Neural cell (in vitro differentiated cells): ENCODE results near the gene ARID1B. TPM values are rescaled to one million over a fixed set of nuclear protein-coding genes. Genes with fewer than 3 reads are reported as not detected.

Experiments
- H2AFZ ChIP-seq: fragments of 200-600, 300-800 bp; sonication (generic), shearing (Covaris generic); 2 replicates; pipeline ENCODE4 v1.6.0; 2014; ENCODE audit warnings: low read depth, mild to moderate bottlenecking, antibody characterized with exemption, low read length, moderate library complexity
- H3F3A ChIP-seq: fragments of 200-600 bp; shearing (Covaris generic); 2 replicates; pipeline ENCODE4 v1.6.1; 2016; ENCODE audit warnings: mild to moderate bottlenecking, moderate library complexity, mixed read lengths, antibody characterized with exemption, low read length; ENCODE audit not compliant: insufficient read depth, poor library complexity, severe bottlenecking
- H3K27ac ChIP-seq: fragments of 200-600, 300-800 bp; sonication (generic), shearing (Covaris generic); 2 replicates; pipeline ENCODE4 v1.5.1; 2014; ENCODE audit warnings: mild to moderate bottlenecking, low read length, moderate library complexity
- H3K27me3 ChIP-seq: fragments of 300-800, 200-600 bp; sonication (generic), shearing (Covaris generic); 2 replicates; pipeline ENCODE4 v1.6.0; 2014; ENCODE audit warnings: mild to moderate bottlenecking, low read depth, low read length, moderate library complexity; ENCODE audit not compliant: insufficient read depth
- H3K36me3 ChIP-seq: fragments of 300-800, 200-600 bp; sonication (generic), shearing (Covaris generic); 2 replicates; pipeline ENCODE4 v1.5.1; 2014; ENCODE audit warnings: mild to moderate bottlenecking, antibody characterized with exemption, low read length, moderate library complexity; ENCODE audit not compliant: insufficient read depth
- H3K4me2 ChIP-seq: fragments of 300-800, 200-600 bp; sonication (generic), shearing (Covaris generic); 2 replicates; pipeline ENCODE4 v1.6.0; 2014; ENCODE audit warnings: mild to moderate bottlenecking, low read length
- H3K4me3 ChIP-seq: fragments of 300-800, 200-600 bp; sonication (generic), shearing (Covaris generic); 2 replicates; pipeline ENCODE4 v1.5.1; 2014; ENCODE audit warnings: mild to moderate bottlenecking, low read length, moderate library complexity
- H3K79me2 ChIP-seq: fragments of 200-600 bp; shearing (Covaris generic); replicated peaks from 2 replicates; pipeline ENCODE4 v1.6.0; 2014; ENCODE audit warnings: mild to moderate bottlenecking, low read length, moderate library complexity; ENCODE audit not compliant: insufficient read depth
- H3K9ac ChIP-seq: fragments of 300-800, 200-600 bp; sonication (generic), shearing (Covaris generic); 2 replicates; pipeline ENCODE4 v1.6.1; 2016; ENCODE audit warnings: mild to moderate bottlenecking, low read length, mixed read lengths
- H3K9me2 ChIP-seq: fragments of 200-600 bp; shearing (Covaris generic); 2 replicates; pipeline ENCODE4 v1.6.1; 2016; ENCODE audit warnings: mild to moderate bottlenecking, low read length, mixed read lengths; ENCODE audit not compliant: insufficient read depth
- H3K9me3 ChIP-seq: fragments of 200-600, 300-800 bp; sonication (generic), shearing (Covaris generic); 2 replicates; pipeline ENCODE4 v1.6.1; 2016; ENCODE audit warnings: mild to moderate bottlenecking, mixed run types, low read length, moderate library complexity, mixed read lengths
- H4K20me1 ChIP-seq: fragments of 200-600 bp; shearing (Covaris generic); 2 replicates; pipeline ENCODE4 v1.6.1; 2016; ENCODE audit warnings: mild to moderate bottlenecking, mixed run types; ENCODE audit not compliant: insufficient read depth
- EP300 ChIP-seq: fragments of 450-650 bp; conservative IDR thresholded peaks from 2 replicates; pipeline ENCODE4 v1.6.1; 2014; ENCODE audit warnings: antibody characterized with exemption, mild to moderate bottlenecking, moderate library complexity; ENCODE audit not compliant: poor library complexity, severe bottlenecking
- EZH2 ChIP-seq: fragments of 200-600, 300-800 bp; shearing (Covaris generic), sonication (generic); IDR thresholded peaks from 2 replicates; pipeline ENCODE4 v1.6.1; 2014; ENCODE audit warnings: antibody characterized with exemption, low read length, borderline replicate concordance, mild to moderate bottlenecking; ENCODE audit not compliant: insufficient read depth, poor library complexity, severe bottlenecking
- MXI1 ChIP-seq: fragments of 450-650 bp; conservative IDR thresholded peaks from 2 replicates; pipeline ENCODE4 v1.6.1; 2014; ENCODE audit warnings: antibody characterized with exemption, mild to moderate bottlenecking; ENCODE audit not compliant: poor library complexity, severe bottlenecking
- POLR2AphosphoS5 ChIP-seq: IDR thresholded peaks from 2 replicates; pipeline ENCODE4 v1.6.1; 2012
- RAD21 ChIP-seq: fragments of 450-650 bp; conservative IDR thresholded peaks from 2 replicates; pipeline ENCODE4 v1.6.1; 2014; ENCODE audit warnings: antibody characterized with exemption, mild to moderate bottlenecking, moderate library complexity
- SMC3 ChIP-seq: fragments of 450-650 bp; conservative IDR thresholded peaks from 2 replicates; pipeline ENCODE4 v1.6.1; 2014; ENCODE audit warnings: antibody characterized with exemption, mild to moderate bottlenecking, moderate library complexity; ENCODE audit not compliant: poor library complexity
- TAF1 ChIP-seq: IDR thresholded peaks from 2 replicates; pipeline ENCODE4 v1.6.1; 2012; ENCODE audit warnings: low read depth
- polyA plus RNA-seq: library from polyadenylated mRNA; depleted of rRNA; stranded (reverse); fragments of >200 nt; gene quantifications from 2 replicates; pipeline ENCODE4 v1.2.3, GENCODE V29; 2014
- TF ChIP-seq, protein P1 (sequence below): fragments of 450-650 bp; IDR thresholded peaks from 2 replicates; pipeline ENCODE4 v1.5.1; 2014; ENCODE audit warnings: antibody characterized with exemption, mild to moderate bottlenecking, moderate library complexity; ENCODE audit not compliant: poor library complexity, severe bottlenecking

The ARID1B gene
- polyA plus RNA-seq, 1 donor from 2014 or later, result 35.0 TPM

DNA sequence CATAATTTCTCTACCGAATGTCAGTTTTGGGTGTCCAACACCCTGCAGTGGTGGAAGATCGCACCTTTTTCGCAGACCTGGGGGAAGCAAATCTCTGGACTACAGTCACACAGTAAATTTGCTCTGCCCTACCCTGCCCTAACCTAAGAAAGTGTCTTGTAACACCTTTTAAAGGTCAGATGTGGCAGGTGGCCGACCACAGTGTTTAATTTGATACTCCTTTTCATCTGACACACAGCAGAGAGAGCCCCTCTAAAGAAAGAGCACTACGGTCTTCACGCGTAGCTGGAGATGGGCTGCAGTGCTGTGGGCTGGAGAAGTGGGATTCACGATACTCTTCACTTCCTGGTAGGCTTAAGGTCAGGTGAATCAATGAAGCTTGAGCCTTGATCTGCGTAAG lies 436.2 kb downstream of the ARID1B start:
- no peak overlapping the region for H2AFZ ChIP-seq
- H3K36me3 ChIP-seq, result no peaks in the 10 kb centered on the region
- H3F3A ChIP-seq, result peaks cover 12% of the 10 kb centered on the region
- H3K4me2 ChIP-seq, result no peak overlapping the region
- H3K9me3 ChIP-seq, result no peaks in the 10 kb centered on the region
- no peak overlapping the region for H3K27ac ChIP-seq
- no peaks in the 10 kb centered on the region for H3K79me2 ChIP-seq
- H3K9ac ChIP-seq, result no peak overlapping the region
- H4K20me1 ChIP-seq, result no peaks in the 10 kb centered on the region
- H3K4me3 ChIP-seq, result no peak overlapping the region
- no peaks in the 10 kb centered on the region for H3K27me3 ChIP-seq
- no peaks in the 10 kb centered on the region for H3K9me2 ChIP-seq
- no peak for TF ChIP-seq MXI1

DNA sequence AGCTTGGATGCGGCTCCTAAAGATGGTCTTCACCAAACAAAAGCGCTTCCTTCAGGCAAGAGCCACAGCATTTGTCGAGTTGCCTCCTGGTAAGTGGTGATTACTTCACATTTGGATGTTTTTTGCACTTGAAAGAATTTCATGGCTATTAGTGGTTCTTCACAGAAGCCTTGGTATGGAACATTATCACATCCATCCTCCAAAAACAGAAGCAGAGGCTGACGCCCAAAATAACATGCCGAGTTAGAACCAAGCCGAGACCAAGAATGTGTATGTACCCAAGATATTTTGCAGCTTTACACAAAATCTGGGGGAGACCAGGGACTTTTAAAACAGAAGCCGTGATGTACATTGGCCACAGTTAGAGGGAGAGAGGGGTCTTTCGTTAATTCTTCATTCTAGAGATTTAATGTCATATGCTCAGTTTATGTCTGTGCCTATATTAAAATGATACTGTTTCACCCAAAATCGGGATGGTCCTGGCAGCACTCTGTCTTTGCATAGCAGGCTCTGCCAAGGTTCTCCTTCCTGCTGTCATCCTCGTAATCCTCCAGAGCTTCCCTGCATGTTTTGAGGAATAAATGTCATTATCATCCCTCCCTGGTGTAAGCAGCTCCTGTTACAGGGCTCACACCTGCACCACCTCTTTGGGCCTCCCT lies 436.9 kb downstream of the ARID1B start:
- Histone ChIP-seq H3K4me2 (no peak overlapping the region), H3K4me3 (no peak overlapping the region), H3K27ac (no peak overlapping the region)

DNA sequence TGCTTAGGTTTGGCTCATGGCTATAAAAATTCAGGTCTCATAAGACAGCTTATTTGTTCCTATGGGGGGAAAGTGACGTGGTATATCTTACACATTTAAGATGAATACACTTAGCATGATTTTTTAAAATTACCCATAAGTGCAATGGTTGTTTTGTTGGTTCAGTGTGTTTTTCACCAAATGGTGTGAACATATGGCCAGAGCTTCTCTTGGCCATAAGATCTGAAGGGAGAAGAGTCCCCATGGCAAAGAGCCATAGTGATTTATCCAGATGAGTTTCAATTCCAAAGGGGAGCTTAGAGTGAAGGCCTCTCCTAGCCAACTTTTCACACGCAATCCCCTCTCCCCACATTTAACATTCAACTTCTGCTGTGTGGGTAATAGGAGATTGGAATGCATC lies 438.5 kb downstream of the ARID1B start:
- TF ChIP-seq, protein P1, sequence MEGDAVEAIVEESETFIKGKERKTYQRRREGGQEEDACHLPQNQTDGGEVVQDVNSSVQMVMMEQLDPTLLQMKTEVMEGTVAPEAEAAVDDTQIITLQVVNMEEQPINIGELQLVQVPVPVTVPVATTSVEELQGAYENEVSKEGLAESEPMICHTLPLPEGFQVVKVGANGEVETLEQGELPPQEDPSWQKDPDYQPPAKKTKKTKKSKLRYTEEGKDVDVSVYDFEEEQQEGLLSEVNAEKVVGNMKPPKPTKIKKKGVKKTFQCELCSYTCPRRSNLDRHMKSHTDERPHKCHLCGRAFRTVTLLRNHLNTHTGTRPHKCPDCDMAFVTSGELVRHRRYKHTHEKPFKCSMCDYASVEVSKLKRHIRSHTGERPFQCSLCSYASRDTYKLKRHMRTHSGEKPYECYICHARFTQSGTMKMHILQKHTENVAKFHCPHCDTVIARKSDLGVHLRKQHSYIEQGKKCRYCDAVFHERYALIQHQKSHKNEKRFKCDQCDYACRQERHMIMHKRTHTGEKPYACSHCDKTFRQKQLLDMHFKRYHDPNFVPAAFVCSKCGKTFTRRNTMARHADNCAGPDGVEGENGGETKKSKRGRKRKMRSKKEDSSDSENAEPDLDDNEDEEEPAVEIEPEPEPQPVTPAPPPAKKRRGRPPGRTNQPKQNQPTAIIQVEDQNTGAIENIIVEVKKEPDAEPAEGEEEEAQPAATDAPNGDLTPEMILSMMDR, result no peak
- TF ChIP-seq EP300 (no peak), SMC3 (no peak)
- no peak overlapping the region for H2AFZ ChIP-seq
- H3K9ac ChIP-seq, result no peak overlapping the region
- H4K20me1 ChIP-seq, result no peaks in the 10 kb centered on the region
- no peaks in the 10 kb centered on the region for H3K9me2 ChIP-seq
- no peaks in the 10 kb centered on the region for H3K79me2 ChIP-seq
- H3K27me3 ChIP-seq, result no peaks in the 10 kb centered on the region
- no peak overlapping the region for H3K27ac ChIP-seq
- no peaks in the 10 kb centered on the region for H3K36me3 ChIP-seq
- H3K9me3 ChIP-seq, result no peaks in the 10 kb centered on the region
- no peak overlapping the region for H3K4me2 ChIP-seq
- H3F3A ChIP-seq, result no peaks in the 10 kb centered on the region
- H3K4me3 ChIP-seq, result no peak overlapping the region

More for the DNA sequence above, 436.9 kb downstream of the ARID1B start:
- no peak overlapping the region for H2AFZ ChIP-seq
- no peaks in the 10 kb centered on the region for H4K20me1 ChIP-seq
- TF ChIP-seq EZH2, result no peak
- no peak for TF ChIP-seq SMC3
- no peak for TF ChIP-seq RAD21
- TF ChIP-seq, protein P1, result no peak
- no peak for TF ChIP-seq EP300
- TF ChIP-seq MXI1, result no peak
- no peak for TF ChIP-seq POLR2AphosphoS5
- TF ChIP-seq TAF1, result no peak
- no peaks in the 10 kb centered on the region for H3K27me3 ChIP-seq
- no peaks in the 10 kb centered on the region for H3K79me2 ChIP-seq
- no peak overlapping the region for H3K9ac ChIP-seq
- no peaks in the 10 kb centered on the region for H3K9me2 ChIP-seq
- H3K36me3 ChIP-seq, result no peaks in the 10 kb centered on the region
- no peaks in the 10 kb centered on the region for H3K9me3 ChIP-seq
- peaks cover 12% of the 10 kb centered on the region for H3F3A ChIP-seq
